Cerebellar cortex (tissue), 1 donor: ENCODE measurements around the gene TMEM184A.

Source experiments
- DNase-seq: peaks from one replicate; pipeline ENCODE4 v3.0.0-alpha.2; 2015; ENCODE audit warnings: low spot score

TMEM184A gene

GRCh38 chr7:1501487-1502270, 54.3 kb downstream of the TMEM184A start:
- no peak for DNase-seq

DNA sequence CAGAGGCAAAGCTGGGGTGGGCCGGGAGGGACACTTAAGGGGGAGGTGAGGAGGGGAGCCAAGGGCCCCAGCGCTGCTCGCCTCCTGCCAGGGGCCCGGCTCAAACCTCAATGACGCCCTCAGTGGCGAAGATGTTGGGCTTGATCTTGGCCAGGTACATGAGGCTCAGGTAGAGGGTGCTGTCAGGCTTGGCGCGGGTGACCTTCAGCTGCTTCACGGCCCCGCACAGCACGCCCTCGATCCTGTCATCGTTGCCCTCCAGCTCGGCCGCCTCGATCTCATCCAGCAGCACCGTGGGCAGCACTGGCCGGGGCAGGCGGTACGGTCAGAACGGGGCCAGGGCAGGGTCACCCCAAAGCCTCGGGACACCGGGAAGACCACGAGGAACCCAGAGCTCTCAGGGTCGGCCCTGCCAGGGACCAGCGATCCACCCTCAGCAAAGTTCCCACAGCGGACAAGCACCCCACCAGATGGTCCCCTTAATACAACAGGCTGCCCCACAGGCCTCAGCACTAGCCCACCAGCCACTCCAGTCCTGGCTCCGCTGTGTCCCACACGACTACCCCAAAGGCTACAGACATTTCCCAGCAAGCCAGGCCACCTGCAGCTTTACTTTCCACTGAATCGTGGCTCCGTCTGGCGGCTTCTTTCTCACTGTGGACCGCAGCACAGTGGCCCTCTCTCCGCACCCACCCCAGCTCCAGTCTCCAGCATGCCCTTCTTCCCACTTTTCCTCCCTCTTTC, 55.8 kb downstream of the TMEM184A start:
- DNase-seq = no peak

- DNase-seq = no peak
Observed at GRCh38 chr7:1499367-1500029, 56.5 kb downstream of the TMEM184A start.

GRCh38 chr7:1498370-1499305, 57.4 kb downstream of the TMEM184A start:
- no peak for DNase-seq

- DNase-seq = no peak
Observed at GRCh38 chr7:1497293-1497927, 58.6 kb downstream of the TMEM184A start.

DNA sequence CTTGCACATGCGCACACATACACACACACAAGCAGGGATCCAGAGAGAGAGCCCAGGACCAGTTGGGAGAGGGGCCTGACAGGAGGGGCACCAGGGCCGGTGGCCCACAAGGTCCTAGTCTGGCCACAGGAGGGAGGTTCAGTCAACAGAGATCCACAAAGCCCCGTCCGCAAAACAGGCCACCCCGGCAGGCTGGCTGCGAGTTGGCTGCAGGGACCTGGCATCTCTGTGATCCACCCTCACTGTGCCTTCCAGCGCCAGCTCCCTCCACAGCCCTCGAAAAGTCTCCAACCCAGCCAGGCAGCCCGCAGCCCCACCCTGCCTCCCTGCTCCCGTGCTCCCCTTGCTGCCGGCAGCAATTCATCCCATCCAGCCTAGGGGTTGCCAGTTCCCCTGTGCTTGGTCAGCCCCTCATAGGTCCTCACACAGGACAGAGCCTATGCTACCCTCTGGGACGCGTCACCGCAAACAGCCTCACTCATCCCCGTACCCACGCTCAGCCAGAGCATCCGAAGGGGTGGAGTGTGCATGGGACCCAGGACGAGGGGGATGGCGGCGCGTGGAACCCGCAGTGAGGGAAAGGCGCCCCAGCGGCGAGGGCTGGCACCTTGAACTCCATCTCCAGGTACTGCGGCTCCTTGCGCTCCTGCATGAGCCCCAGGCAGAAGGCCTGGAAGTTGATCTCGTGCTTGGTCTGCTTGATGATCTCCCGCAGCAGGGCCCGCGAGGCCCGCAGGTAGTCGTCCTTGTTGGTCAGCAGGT, 59.3 kb downstream of the TMEM184A start:
- no peak for DNase-seq

DNA sequence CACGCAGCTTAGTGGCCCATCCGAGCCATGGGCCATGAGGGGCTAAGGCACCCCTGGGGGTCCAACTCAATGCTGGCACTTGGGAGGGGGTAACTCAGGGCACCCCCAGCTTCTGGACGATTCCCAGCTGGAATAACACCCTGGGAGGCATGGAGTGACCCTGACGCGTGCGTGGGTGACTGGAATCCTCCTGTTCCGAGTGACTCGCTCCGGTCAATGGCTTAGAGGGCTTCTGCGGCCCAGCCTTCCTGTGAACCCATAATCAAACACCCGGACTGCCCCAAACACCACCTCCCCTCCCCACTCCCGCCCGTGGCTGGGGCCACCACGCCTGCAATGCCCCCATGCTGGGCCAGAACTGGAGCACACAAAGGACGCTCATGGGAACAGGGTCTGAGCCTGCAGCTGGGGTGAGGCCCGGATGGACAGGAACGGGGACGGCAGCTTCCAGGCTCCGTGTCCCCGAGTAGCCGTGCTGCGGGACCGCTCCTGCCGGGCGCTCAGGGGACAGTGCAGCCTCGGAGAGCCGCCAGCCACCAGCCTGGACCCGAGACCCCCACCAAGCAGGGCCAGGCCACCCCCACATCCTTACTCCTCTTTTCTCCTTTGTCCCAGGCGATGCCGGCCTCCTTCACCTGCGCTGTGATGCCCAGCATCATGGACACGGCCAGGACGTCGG, 60.3 kb downstream of the TMEM184A start:
- no peak for DNase-seq

DNA sequence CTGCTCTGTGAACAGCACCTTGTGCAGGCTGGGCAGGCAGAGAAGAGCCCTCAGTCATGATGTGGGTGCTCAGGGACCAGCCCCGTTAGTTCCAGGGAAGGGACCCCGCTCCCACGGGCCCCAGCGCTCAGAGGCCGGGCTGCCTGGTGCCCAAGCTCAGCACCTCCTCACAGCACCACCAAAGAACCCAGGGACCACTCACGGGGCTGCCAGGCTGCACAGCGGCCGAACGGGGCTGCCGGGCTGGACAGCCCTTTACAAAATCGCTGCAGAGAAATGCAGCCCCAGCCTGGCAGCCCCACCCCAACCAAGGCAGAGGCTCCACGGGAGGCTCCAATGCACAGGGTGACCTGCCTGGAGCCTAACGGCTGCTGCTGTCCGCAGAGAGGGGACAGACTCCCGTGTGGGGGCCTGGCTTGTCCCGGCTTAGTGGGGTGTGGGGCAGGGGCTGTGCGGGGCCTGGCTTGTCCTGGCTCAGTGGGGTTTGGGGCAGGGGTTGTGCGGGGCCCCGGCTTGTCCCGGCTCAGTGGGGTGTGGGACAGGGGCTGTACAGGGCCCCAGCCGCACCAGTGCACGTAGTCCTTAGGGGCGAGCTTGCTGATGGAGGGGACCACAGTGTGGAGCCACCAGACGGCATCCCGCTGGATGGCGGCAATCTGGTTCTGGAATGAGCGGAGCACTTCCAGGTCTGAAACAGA, 61.0 kb downstream of the TMEM184A start:
- DNase-seq = no peak

DNA sequence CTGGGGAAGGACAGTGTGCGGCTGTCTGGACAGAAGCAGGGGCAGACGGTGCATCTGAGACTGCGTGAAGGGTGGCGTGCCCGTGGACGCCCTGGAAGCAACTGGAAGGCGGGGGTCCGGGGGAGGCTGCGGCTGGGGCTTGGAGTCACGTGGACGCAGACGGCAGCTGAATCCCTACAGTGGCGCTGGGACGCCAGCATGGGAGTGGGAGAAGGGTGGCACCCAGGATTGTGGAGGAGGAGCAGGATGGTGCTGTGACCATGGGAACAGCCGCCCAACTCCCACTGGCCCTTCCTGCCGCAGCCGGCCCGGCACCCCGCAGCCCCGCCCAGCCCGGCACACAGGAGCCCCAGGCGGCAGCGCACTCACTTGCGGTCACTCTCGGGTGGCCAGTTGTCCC, 61.6 kb downstream of the TMEM184A start:
- no peak for DNase-seq

DNA sequence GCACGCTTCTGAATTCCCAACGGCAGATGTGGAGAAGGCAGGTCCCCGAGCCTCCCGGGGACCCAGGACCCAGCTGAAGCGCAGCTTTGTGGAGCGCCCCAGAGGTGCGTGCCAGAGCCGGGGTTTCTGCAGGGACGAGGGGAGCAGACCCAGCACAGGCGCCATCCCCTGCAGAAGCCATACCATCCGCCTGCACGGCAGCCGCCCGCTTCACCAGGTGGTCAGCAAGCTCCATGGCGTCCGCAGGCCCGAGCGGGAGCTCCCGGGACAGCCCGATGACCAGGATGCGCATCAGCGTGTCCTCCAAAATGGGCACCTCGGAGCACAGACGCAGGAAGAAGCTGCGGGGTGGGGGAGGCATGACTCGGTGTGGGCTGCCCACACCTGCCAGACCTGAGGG, 62.4 kb downstream of the TMEM184A start:
- DNase-seq = no peak

GRCh38 chr7:1493129-1493528, 62.9 kb downstream of the TMEM184A start:
- no peak for DNase-seq

DNA sequence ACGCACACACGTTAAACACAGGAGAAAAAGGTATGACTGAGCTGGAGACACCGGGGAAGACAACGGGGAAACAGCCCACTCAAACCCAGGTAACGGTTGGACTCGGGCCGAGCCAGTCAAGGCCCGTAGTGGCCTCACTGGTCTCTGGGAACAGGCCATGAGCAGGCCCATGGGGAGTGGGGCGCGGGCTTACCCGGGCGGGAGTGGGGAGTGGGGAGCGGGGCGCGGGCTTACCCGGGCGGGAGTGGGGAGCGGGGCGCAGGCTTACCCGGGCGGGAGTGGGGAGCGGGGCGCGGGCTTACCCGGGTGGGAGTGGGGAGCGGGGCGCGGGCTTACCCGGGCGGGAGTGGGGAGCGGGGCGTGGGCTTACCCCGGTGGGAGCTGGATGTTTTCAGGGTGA, 63.4 kb downstream of the TMEM184A start:
- no peak for DNase-seq
